AG09319 (cell line): ENCODE measurements around the gene SLC41A2.
"Not testable (repeated sequence)": the region's sequence is repeated elsewhere in the genome, so short reads cannot be mapped to it uniquely, and the experiment has no call there.

Experiments used
- DNase-seq: peaks from one replicate; pipeline ENCODE4 v3.0.0-alpha.2; 2010; ENCODE audit warnings: low read depth; ENCODE audit errors: extremely low read depth
- CTCF ChIP-seq: IDR thresholded peaks from 2 replicates; pipeline ENCODE4 v1.5.1; 2011; ENCODE audit warnings: low read depth, mild to moderate bottlenecking, inconsistent platforms, low read length, moderate library complexity

Gene SLC41A2

GRCh38 chr12:104953323-104953722, 4.8 kb downstream of the SLC41A2 start:
- TF ChIP-seq CTCF: no peak
- no peak for DNase-seq

- DNase-seq: no peak
- TF ChIP-seq CTCF: no peak
Observed at GRCh38 chr12:104952816-104953215, 5.3 kb downstream of the SLC41A2 start.

GRCh38 chr12:104951759-104952509, 6.2 kb downstream of the SLC41A2 start:
- DNase-seq: no peak
- no peak for TF ChIP-seq CTCF

GRCh38 chr12:104948716-104949115, 9.4 kb downstream of the SLC41A2 start:
- DNase-seq: not testable (repeated sequence)

- TF ChIP-seq CTCF: no peak
- no peak for DNase-seq
Observed at GRCh38 chr12:104944252-104944651, 13.8 kb downstream of the SLC41A2 start.

- not testable (repeated sequence) for DNase-seq
Observed at GRCh38 chr12:104943401-104943800, 14.7 kb downstream of the SLC41A2 start.

- no peak for TF ChIP-seq CTCF
- DNase-seq: no peak
Observed at GRCh38 chr12:104942075-104942474, 16.0 kb downstream of the SLC41A2 start.

- DNase-seq: no peak
- no peak for TF ChIP-seq CTCF
Observed at GRCh38 chr12:104941454-104941853, 16.6 kb downstream of the SLC41A2 start.
